ENCODE measurements around the gene THPO.

- no peak for TF ChIP-seq CTCF (IDR thresholded peaks at IDR 0.05)
- no peak for TF ChIP-seq POLR2AphosphoS5 (IDR thresholded peaks at IDR 0.05)
- no peak for TF ChIP-seq POLR2A (IDR thresholded peaks at IDR 0.05)
- TF ChIP-seq EP300 (IDR thresholded peaks at IDR 0.05), result no peak
Observed at GRCh38 chr3:184323696-184324095, 54.3 kb downstream of the THPO start.
